ENCODE results near the gene ITM2C.

ITM2C gene

GRCh38 chr2:230899786-230900185 is 35.0 kb downstream of the ITM2C start:
- DNase-seq (ENCODE audit: low read depth), result no peak
- H3K4me3 ChIP-seq (ENCODE audit: control insufficient read depth, low read depth, low read length), result no peak overlapping the region
- TF ChIP-seq CTCF (IDR thresholded peaks at IDR 0.05; ENCODE audit: control insufficient read depth, insufficient read depth, low read depth, low read length, missing control alignments), result no peak

DNA sequence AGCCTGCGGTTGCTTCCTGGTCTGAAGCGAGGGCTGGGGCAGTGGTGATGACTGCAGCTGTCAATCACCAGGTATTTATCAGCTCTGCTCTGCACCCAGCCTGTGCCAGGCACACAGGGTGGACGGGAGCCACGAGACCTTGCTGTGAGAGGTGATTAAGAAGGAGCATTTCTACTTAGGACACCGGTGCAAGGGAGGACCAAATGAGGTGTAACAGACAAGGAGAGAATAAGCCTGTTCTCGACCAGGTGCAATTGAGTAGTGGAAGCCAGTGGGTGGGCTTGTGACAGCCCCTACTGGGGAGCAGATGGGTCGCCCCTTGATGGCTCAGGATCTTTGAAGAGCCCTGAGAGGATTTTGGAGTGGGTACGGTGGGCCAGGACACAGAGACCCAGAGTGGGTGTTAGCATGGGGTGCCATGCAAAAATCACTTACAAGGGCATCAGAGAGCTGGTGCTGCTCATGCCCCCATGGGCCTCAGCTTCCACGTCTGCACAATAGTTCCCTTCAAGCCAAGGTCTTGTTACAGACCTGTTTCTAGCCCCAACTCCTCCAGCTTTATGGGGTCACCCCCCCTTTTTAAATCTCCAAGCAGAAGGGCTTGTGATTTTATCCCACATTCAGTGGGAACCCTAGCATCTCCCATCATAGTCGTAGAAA is 35.7 kb downstream of the ITM2C start:
- DNase-seq (ENCODE audit: low read depth), result no peak
- H3K4me3 ChIP-seq (ENCODE audit: control insufficient read depth, low read depth, low read length), result no peak overlapping the region
- no peak for TF ChIP-seq CTCF (IDR thresholded peaks at IDR 0.05; ENCODE audit: control insufficient read depth, insufficient read depth, low read depth, low read length, missing control alignments)

DNA sequence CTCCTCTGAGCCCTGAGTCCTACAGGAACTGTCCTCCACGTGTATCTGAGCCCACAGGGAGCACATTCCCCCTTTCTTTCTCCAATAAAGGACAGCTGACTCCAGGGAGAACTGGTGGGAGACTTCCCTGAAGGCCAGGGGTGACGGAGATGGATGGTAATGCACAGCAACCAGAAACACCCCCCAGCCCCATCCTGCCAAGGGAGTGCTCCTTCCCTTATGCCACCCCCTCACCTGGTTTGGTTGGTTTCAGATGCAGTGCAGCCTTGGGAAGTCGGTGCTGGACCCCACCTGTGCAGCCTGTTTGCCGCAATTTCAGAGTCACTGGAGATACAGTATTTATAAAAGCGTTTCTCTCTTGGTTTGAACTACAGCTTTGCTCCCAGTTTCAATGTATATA is 36.3 kb downstream of the ITM2C start:
- TF ChIP-seq CTCF (IDR thresholded peaks at IDR 0.05; ENCODE audit: control insufficient read depth, insufficient read depth, low read depth, low read length, missing control alignments), result no peak
- no peak overlapping the region for H3K4me3 ChIP-seq (ENCODE audit: control insufficient read depth, low read depth, low read length)
- no peak for DNase-seq (ENCODE audit: low read depth)

DNA sequence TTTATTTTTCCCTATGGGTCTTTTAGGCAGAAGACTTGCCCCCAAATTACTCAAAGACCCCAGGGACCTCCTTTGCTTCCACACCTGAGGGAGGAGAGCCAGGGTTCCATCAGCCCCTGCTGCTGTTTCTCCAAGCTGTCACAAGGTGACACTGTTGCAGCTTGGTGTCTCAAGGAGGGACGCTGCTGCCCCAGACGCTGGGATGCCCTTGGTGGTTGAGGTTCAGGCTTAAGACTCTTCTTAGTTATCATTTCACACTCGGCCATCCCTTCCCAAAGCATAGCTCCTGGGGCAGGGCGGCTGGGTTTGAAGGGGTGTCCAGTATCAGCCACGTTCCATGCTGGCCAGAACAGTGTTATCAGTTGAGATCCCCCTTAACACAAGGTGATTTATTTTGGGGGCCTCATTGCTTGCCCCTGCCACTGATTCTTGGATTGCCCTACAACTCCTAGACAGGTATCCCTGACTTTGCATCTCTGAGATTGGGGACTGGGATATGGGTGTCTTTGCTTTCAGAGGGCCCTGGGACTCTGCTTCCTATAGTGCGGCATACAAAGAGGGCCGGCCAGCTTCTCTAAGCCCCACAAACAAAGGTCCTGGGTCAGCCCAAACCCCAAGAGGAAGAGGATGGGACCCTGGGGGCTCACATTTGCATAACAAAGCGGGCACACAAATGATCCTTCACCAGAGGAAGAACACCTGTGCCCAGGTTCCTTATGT is 37.6 kb downstream of the ITM2C start:
- no peak overlapping the region for H3K4me3 ChIP-seq (ENCODE audit: control insufficient read depth, low read depth, low read length)
- peak; percentile 86 for TF ChIP-seq CTCF (IDR thresholded peaks at IDR 0.05; ENCODE audit: control insufficient read depth, insufficient read depth, low read depth, low read length, missing control alignments)

DNA sequence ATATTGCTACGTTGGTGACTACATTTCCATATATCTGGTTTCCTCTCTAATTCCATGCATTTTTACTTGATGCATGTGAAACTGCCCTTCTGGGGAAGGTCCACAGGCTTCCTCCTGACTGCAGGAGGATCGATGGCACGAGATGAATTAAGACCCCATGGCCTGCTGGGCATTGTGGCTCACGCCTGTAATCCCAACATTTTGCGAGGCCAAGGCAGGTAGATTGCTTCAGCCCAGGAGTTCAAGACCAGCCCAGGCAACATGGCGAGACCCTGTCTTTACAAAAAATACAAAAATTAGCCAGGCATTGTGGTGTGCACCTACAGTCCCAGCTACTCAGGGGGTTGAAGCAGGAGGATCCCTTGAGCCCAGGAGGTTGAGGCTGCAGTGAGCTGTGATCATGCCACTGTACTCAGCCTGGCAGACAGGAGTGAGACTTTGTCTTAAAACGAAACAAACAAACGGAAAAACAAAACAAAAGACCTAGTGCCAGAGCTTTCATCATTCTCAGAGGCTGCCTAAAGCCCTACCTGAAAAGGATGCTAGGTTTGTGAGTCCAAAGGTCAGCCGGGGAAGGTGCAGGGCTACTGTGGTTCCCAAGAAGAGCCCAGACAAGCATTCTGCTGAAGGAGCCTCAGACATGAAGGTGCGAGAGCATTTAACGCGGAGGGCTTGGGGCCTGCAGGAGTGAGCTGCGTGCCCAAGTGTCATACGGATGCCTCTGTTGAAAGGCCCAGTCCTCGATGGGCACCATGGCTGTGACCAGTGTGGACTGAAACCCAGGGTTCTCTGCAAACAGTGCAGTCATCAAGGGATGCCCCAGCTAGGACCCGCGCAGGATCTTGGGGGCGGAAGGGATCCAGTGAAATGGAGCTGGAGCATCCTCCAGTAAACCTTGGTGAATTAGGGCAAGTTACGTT is 38.7 kb downstream of the ITM2C start:
- no peak overlapping the region for H3K4me3 ChIP-seq (ENCODE audit: control insufficient read depth, low read depth, low read length)
- TF ChIP-seq CTCF (IDR thresholded peaks at IDR 0.05; ENCODE audit: control insufficient read depth, insufficient read depth, low read depth, low read length, missing control alignments), result no peak
- no peak for DNase-seq (ENCODE audit: low read depth)

More for the DNA sequence above, 37.6 kb downstream of the ITM2C start:
- DNase-seq (ENCODE audit: low read depth), result peak; percentile 11

DNA sequence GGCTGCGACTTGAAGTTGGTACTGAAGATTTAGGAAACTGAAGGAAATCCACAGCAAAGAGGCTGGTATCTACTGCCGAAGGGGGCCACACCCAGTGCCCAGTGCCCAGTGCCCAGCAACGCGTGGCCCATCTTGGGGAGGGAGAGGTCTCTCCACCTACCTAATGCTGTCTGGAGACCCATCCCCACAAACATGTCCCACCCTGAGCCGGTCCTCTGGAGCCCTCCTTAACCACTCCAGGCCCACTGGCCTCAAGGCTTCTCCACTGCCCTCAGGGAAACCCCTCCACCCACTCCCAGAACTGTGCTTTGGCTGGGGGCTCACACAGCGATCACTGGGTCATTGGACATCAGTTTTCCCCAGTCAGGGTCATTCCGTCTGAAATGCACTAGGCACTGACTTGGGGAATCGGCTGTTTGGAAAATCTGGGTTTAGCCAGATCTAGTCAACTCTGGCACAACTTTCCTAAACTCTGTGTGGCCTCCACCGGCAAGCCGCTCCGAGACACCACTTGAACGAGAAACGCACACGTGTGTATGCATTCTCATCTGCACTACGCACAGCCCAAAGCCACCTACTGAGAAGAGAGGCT is 40.2 kb downstream of the ITM2C start:
- TF ChIP-seq CTCF (IDR thresholded peaks at IDR 0.05; ENCODE audit: control insufficient read depth, insufficient read depth, low read depth, low read length, missing control alignments), result no peak
- no peak for DNase-seq (ENCODE audit: low read depth)

More for the DNA sequence above, 40.2 kb downstream of the ITM2C start:
- H3K4me3 ChIP-seq (ENCODE audit: control insufficient read depth, low read depth, low read length), result no peak overlapping the region
